DOHH2 (cell line): ENCODE measurements around the gene MSANTD4.

Source experiments
- CTCF ChIP-seq: fragments of 200-600 bp; sonication (generic); IDR thresholded peaks from one replicate; pipeline ENCODE4 v1.5.1; 2014; ENCODE audit warnings: antibody characterized with exemption, mild to moderate bottlenecking, low read depth, low read length; ENCODE audit not compliant: poor library complexity, severe bottlenecking
- EZH2phosphoT487 ChIP-seq: fragments of 200-600 bp; sonication (generic); IDR thresholded peaks from 2 replicates; pipeline ENCODE4 v1.6.1; 2017; ENCODE audit warnings: borderline replicate concordance, mild to moderate bottlenecking, antibody characterized with exemption, low read length, moderate library complexity, mixed read lengths

- TF ChIP-seq EZH2phosphoT487 (no peak), CTCF (no peak)
Measured at GRCh38 chr11:105960252-105961245, 61.5 kb downstream of the MSANTD4 start.
